HUDEP-2 (cell line): Measurements from ENCODE around the gene KCNJ6.

Source experiments
- DNase-seq, 76 experiments: peaks; one replicate each; lab custom pipeline; 2025; ENCODE audit not compliant: unreplicated experiment in 76 of 76; lab: John Stamatoyannopoulos, UW

KCNJ6 gene

GRCh38 chr21:37827913-37828312, 88.3 kb downstream of the KCNJ6 start:
- no peak for DNase-seq

- DNase-seq, result no peak
Observed at GRCh38 chr21:37821786-37822450, 94.3 kb downstream of the KCNJ6 start.

GRCh38 chr21:37821092-37821491, 95.2 kb downstream of the KCNJ6 start:
- DNase-seq, result no peak

- no peak for DNase-seq
Observed at GRCh38 chr21:37819372-37819771, 96.9 kb downstream of the KCNJ6 start.

- no peak for DNase-seq
Observed at GRCh38 chr21:37817242-37817641, 99.0 kb downstream of the KCNJ6 start.

GRCh38 chr21:37815893-37816292, 100.4 kb downstream of the KCNJ6 start:
- DNase-seq, result no peak

- DNase-seq, result no peak
Observed at GRCh38 chr21:37811711-37812110, 104.5 kb downstream of the KCNJ6 start.

GRCh38 chr21:37808261-37808660, 108.0 kb downstream of the KCNJ6 start:
- no peak for DNase-seq

- no peak for DNase-seq
Observed at GRCh38 chr21:37805266-37805665, 111.0 kb downstream of the KCNJ6 start.

- DNase-seq, result no peak
Observed at GRCh38 chr21:37804001-37804400, 112.3 kb downstream of the KCNJ6 start.

- DNase-seq, result no peak
Observed at GRCh38 chr21:37803101-37803651, 113.1 kb downstream of the KCNJ6 start.

GRCh38 chr21:37800456-37801061, 115.7 kb downstream of the KCNJ6 start:
- peak in 4 of 76 experiments; percentile 3 to 19 (median 10) for DNase-seq

- DNase-seq, result no peak
Observed at GRCh38 chr21:37800057-37800455, 116.2 kb downstream of the KCNJ6 start.

GRCh38 chr21:37799211-37800056, 116.8 kb downstream of the KCNJ6 start:
- no peak for DNase-seq

- no peak for DNase-seq
Observed at GRCh38 chr21:37797403-37797802, 118.9 kb downstream of the KCNJ6 start.

GRCh38 chr21:37796011-37796410, 120.2 kb downstream of the KCNJ6 start:
- no peak for DNase-seq

- no peak for DNase-seq
Observed at GRCh38 chr21:37793660-37794059, 122.6 kb downstream of the KCNJ6 start.

GRCh38 chr21:37792046-37792445, 124.2 kb downstream of the KCNJ6 start:
- DNase-seq, result no peak

GRCh38 chr21:37790905-37791304, 125.4 kb downstream of the KCNJ6 start:
- DNase-seq, result no peak

GRCh38 chr21:37788503-37788902, 127.8 kb downstream of the KCNJ6 start:
- DNase-seq, result no peak

GRCh38 chr21:37787456-37787855, 128.8 kb downstream of the KCNJ6 start:
- no peak for DNase-seq
